ENCODE data around the gene FAM186B.
A peak's percentile ranks its signal among the peaks of the same experiment; 100 is the strongest.

Gene FAM186B

DNA sequence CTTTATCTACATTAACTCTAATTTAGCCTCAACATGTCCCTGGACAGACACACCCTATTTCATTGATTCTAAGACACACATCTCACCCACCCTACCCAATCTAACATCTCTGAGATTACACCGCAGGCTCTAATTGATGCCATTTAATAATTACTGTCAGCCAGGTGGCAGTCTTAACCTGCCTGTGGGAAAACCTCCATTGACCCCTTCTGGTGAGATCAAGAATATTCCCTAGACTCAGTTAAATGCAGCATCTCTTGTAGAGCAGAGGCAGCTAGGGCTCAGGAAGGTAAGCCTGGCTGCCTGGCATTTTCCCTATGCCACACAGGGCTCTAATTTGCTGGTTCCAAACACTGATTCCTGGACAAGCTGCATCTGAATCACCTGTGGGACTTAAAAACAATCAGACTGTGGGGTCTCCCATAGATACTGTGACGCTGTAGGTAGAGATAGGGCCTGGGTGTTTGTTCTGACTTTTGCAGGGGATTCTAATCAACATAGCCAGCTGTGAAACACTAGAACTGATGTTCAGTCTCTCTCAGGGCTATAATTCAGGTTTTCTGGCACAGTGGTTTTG is 51.8 kb downstream of the FAM186B start:
- no peak for TF ChIP-seq ZNF521 (tag by site-specific recombination; IDR thresholded peaks at IDR 0.05)
- TF ChIP-seq, protein P1, sequence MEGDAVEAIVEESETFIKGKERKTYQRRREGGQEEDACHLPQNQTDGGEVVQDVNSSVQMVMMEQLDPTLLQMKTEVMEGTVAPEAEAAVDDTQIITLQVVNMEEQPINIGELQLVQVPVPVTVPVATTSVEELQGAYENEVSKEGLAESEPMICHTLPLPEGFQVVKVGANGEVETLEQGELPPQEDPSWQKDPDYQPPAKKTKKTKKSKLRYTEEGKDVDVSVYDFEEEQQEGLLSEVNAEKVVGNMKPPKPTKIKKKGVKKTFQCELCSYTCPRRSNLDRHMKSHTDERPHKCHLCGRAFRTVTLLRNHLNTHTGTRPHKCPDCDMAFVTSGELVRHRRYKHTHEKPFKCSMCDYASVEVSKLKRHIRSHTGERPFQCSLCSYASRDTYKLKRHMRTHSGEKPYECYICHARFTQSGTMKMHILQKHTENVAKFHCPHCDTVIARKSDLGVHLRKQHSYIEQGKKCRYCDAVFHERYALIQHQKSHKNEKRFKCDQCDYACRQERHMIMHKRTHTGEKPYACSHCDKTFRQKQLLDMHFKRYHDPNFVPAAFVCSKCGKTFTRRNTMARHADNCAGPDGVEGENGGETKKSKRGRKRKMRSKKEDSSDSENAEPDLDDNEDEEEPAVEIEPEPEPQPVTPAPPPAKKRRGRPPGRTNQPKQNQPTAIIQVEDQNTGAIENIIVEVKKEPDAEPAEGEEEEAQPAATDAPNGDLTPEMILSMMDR (tag by site-specific recombination; IDR thresholded peaks at IDR 0.05), result peak; percentile 86
- no peak for TF ChIP-seq TRIM28 (IDR thresholded peaks at IDR 0.05; ENCODE audit: borderline replicate concordance, low read length)
- peak; percentile 67 for TF ChIP-seq ZNF654 (tag by site-specific recombination; IDR thresholded peaks at IDR 0.05; ENCODE audit: low read depth)
- ChIA-PET POLR2A (interaction anchor here (1.2 to 1.9 kb wide), 4 partner anchors 9 to 195 kb away, joined by 3 to 8 read pairs (median 5); partner anchors contain the start of gene SPATS2), CTCF (interaction anchor here (0.5 to 3.7 kb wide), 29 partner anchors 9 to 265 kb away, joined by 3 to 56 read pairs (median 5); partner anchors contain the start of genes KCNH3 and PRPF40B)

DNA sequence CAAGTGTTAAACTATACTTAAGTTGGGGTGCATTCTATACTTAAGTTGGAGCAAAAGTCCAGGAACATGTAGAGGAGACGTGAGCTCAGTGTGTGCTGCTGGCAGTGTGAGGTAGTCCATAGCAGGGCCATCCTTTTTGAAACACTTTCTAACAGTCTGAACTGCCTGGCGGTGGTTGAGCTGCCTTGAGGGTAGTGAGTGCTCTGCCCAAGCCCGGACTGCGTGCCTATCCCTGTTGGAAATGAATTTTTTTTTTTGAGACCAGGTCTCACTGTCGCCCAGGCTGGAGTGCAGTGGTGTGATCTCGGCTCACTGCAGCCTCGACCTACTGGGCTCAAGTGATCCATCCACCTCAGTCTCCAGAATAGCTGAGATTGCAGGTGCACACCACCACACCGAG is 52.5 kb downstream of the FAM186B start:
- H3K27ac ChIP-seq (ENCODE audit: extremely low read depth, low read depth, low read length), result no peak overlapping the region
- H3K9me3 ChIP-seq (ENCODE audit: control insufficient read depth, insufficient read depth, low read depth, low read length), result no peaks in the 10 kb centered on the region
- no peak for TF ChIP-seq WT1 (tag by site-specific recombination; IDR thresholded peaks at IDR 0.05)
- no peak for TF ChIP-seq ZNF433 (tag by site-specific recombination; IDR thresholded peaks at IDR 0.05; ENCODE audit: low read depth)
- TF ChIP-seq, protein P2, sequence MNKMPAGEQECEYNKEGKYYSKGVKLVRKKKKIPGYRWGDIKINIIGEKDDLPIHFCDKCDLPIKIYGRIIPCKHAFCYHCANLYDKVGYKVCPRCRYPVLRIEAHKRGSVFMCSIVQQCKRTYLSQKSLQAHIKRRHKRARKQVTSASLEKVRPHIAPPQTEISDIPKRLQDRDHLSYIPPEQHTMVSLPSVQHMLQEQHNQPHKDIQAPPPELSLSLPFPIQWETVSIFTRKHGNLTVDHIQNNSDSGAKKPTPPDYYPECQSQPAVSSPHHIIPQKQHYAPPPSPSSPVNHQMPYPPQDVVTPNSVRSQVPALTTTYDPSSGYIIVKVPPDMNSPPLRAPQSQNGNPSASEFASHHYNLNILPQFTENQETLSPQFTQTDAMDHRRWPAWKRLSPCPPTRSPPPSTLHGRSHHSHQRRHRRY (tag by site-specific recombination; IDR thresholded peaks at IDR 0.05), result no peak
- no peak for TF ChIP-seq GLI4 (tag by site-specific recombination; IDR thresholded peaks at IDR 0.05)
- no peaks in the 10 kb centered on the region for H3K4me1 ChIP-seq (ENCODE audit: control insufficient read depth, insufficient read depth, low read length)
- CTCF ChIA-PET, result interaction anchor here (0.6 to 3.7 kb wide), 18 partner anchors 10 to 264 kb away, joined by 3 to 56 read pairs (median 6); partner anchors contain the start of genes KCNH3 and PRPF40B
- peaks cover 0 to 21% of the 10 kb centered on the region in 2 experiments; a peak in 1 of 3 replicates for H3K36me3 ChIP-seq (ENCODE audit: control insufficient read depth in 2 of 2, insufficient read depth in 1 of 2, low read length in 2 of 2)
- POLR2A ChIA-PET, result interaction anchor here (0.8 to 1.9 kb wide), 4 partner anchors 10 to 194 kb away, joined by 3 to 8 read pairs (median 4); partner anchors contain the start of gene SPATS2
- no peak overlapping the region for H3K4me3 ChIP-seq (ENCODE audit: low read depth, low read length)

More for the DNA sequence above, 51.8 kb downstream of the FAM186B start:
- Histone ChIP-seq H3K27ac (ENCODE audit: extremely low read depth, low read depth, low read length) (no peak overlapping the region), H3K36me3 (ENCODE audit: control insufficient read depth in 2 of 2, insufficient read depth in 1 of 2, low read length in 2 of 2) (peaks cover 0 to 27% of the 10 kb centered on the region in 2 experiments; a peak in 1 of 3 replicates), H3K4me3 (ENCODE audit: low read depth, low read length) (no peak overlapping the region), H3K9me3 (ENCODE audit: control insufficient read depth, insufficient read depth, low read depth, low read length) (no peaks in the 10 kb centered on the region), H3K4me1 (ENCODE audit: control insufficient read depth, insufficient read depth, low read length) (no peaks in the 10 kb centered on the region)

DNA sequence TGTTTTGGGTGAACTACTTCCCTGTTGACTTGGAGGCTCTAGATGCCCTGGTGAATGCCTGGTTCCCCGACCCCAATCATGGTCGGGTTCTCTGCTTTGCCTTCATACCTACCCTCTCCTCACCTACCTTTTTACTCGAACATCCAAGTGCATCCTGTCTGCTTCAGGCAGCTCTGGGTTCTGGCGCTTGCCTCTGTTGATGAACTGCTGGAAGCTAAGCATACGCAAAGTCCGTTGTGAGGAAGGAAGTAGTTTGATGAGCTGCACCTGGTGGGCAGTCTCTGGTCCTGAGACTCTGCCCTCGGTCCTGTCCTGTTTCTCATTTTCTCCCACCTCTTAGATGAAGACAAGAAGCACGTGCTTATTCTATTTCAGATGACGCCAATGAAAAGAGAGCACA is 53.0 kb downstream of the FAM186B start:
- POLR2A ChIA-PET, result interaction anchor here (0.8 kb wide), 1 partner anchor 186 kb away, joined by 3 read pairs; the partner anchor contains the start of gene SPATS2

More for the DNA sequence above, 53.0 kb downstream of the FAM186B start:
- CTCF ChIA-PET, result interaction anchor here (0.6 to 3.7 kb wide), 17 partner anchors 10 to 264 kb away, joined by 3 to 56 read pairs (median 9); partner anchors contain the start of genes KCNH3 and PRPF40B
- H3K27ac ChIP-seq (ENCODE audit: extremely low read depth, low read depth, low read length), result no peak overlapping the region
- H3K4me3 ChIP-seq (ENCODE audit: low read depth, low read length), result no peak overlapping the region
- no peaks in the 10 kb centered on the region for H3K9me3 ChIP-seq (ENCODE audit: control insufficient read depth, insufficient read depth, low read depth, low read length)
- peaks cover 0 to 16% of the 10 kb centered on the region in 2 experiments; a peak in 1 of 3 replicates for H3K36me3 ChIP-seq (ENCODE audit: control insufficient read depth in 2 of 2, insufficient read depth in 1 of 2, low read length in 2 of 2)
- H3K4me1 ChIP-seq (ENCODE audit: control insufficient read depth, insufficient read depth, low read length), result no peaks in the 10 kb centered on the region
- TF ChIP-seq ZNF629 (tag by site-specific recombination; IDR thresholded peaks at IDR 0.05) (no peak), BCL6B (tag by site-specific recombination; IDR thresholded peaks at IDR 0.05) (no peak), ZNF561 (tag by site-specific recombination; IDR thresholded peaks at IDR 0.05; ENCODE audit: borderline replicate concordance) (no peak), ZNF704 (tag by site-specific recombination; IDR thresholded peaks at IDR 0.05) (no peak), ZNF610 (tag by site-specific recombination; IDR thresholded peaks at IDR 0.05; ENCODE audit: borderline replicate concordance) (no peak), ZNF2 (tag by site-specific recombination; IDR thresholded peaks at IDR 0.05) (no peak), REPIN1 (tag by site-specific recombination; IDR thresholded peaks at IDR 0.05; ENCODE audit: low read depth) (no peak), SP3 (tag by site-specific recombination; IDR thresholded peaks at IDR 0.05) (no peak)
- TF ChIP-seq, protein P3, sequence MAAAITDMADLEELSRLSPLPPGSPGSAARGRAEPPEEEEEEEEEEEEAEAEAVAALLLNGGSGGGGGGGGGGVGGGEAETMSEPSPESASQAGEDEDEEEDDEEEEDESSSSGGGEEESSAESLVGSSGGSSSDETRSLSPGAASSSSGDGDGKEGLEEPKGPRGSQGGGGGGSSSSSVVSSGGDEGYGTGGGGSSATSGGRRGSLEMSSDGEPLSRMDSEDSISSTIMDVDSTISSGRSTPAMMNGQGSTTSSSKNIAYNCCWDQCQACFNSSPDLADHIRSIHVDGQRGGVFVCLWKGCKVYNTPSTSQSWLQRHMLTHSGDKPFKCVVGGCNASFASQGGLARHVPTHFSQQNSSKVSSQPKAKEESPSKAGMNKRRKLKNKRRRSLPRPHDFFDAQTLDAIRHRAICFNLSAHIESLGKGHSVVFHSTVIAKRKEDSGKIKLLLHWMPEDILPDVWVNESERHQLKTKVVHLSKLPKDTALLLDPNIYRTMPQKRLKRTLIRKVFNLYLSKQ (tag by site-specific recombination; IDR thresholded peaks at IDR 0.05; ENCODE audit: borderline replicate concordance), result no peak

Measured in HEK293 (cell line).